ENCODE results near the gene FBXO33. TPM values are rescaled to one million over a fixed set of nuclear protein-coding genes. Genes with fewer than 3 reads are reported as not detected.

FBXO33 gene
- polyA plus RNA-seq, 3 donors, result 9.0 to 14.8 (median 14.1) TPM

- Histone ChIP-seq H3K79me2 (ENCODE audit: insufficient read depth, low read length) (no peaks in the 10 kb centered on the region), H3K4me2 (replicated peaks; ENCODE audit: extremely low read depth, low read length, poor library complexity, severe bottlenecking) (no peak overlapping the region), H3K36me3 (replicated peaks in 1 of 2; ENCODE audit: control insufficient read depth in 1 of 2, insufficient read depth in 2 of 2, low read length in 2 of 2) (no peaks in the 10 kb centered on the region)
These were observed 48.1 kb downstream of the FBXO33 start for GRCh38 chr14:39384177-39384576.

GRCh38 chr14:39383741-39384140 lies 48.5 kb downstream of the FBXO33 start:
- H3K4me3 Mint-ChIP-seq, result no peak overlapping the region
- H3K4me1 Mint-ChIP-seq, result no peaks in the 10 kb centered on the region
- no peaks in the 10 kb centered on the region for H3K9me3 ChIP-seq (replicated peaks in 1 of 2; ENCODE audit: control insufficient read depth in 1 of 2, insufficient read depth in 1 of 2, low read length in 2 of 2)

More at GRCh38 chr14:39384177-39384576, 48.1 kb downstream of the FBXO33 start:
- Histone ChIP-seq H3K9me3 (replicated peaks in 1 of 2; ENCODE audit: control insufficient read depth in 1 of 2, insufficient read depth in 1 of 2, low read length in 2 of 2) (no peaks in the 10 kb centered on the region), H3K27ac (ENCODE audit: low read depth in 1 of 2, low read length in 2 of 2) (no peak overlapping the region), H3K4me1 (ENCODE audit: control insufficient read depth in 1 of 2, insufficient read depth in 2 of 2, low read length in 2 of 2) (no peaks in the 10 kb centered on the region), H2AFZ (ENCODE audit: insufficient read depth, low read depth, low read length, poor library complexity, severe bottlenecking) (no peak overlapping the region), H4K20me1 (ENCODE audit: insufficient read depth, low read length) (no peaks in the 10 kb centered on the region), H3K4me3 (replicated peaks in 1 of 3; ENCODE audit: low read depth in 2 of 3, low read length in 3 of 3) (no peak overlapping the region), H3K9ac (ENCODE audit: insufficient read depth, low read length, poor library complexity, severe bottlenecking) (no peak overlapping the region), H3K27me3 (ENCODE audit: control insufficient read depth in 2 of 2, insufficient read depth in 2 of 2, low read length in 2 of 2) (no peaks in the 10 kb centered on the region)
- TF ChIP-seq CTCF (IDR thresholded peaks at IDR 0.05), result no peak
- peaks cover 9 to 14% of the 10 kb centered on the region in 2 donors for H3K36me3 Mint-ChIP-seq
- intact Hi-C loops (cut with micrococcal nuclease), result no loop called here
- H3K4me3 Mint-ChIP-seq, result no peak overlapping the region
- H3K4me1 Mint-ChIP-seq, result no peaks in the 10 kb centered on the region
- no peak for DNase-seq
- H3K27ac Mint-ChIP-seq, result no peak overlapping the region
- no CpG with 5 or more reads among the region's 4 CpGs for WGBS (ENCODE audit: insufficient coverage)
- H3K9me3 Mint-ChIP-seq, result no peaks in the 10 kb centered on the region
- H3K27me3 Mint-ChIP-seq (ENCODE audit: low read depth in 3 of 3), result no peaks in the 10 kb centered on the region

More at GRCh38 chr14:39383741-39384140, 48.5 kb downstream of the FBXO33 start:
- Histone ChIP-seq H3K27me3 (ENCODE audit: control insufficient read depth in 2 of 2, insufficient read depth in 2 of 2, low read length in 2 of 2) (no peaks in the 10 kb centered on the region), H3K27ac (ENCODE audit: low read depth in 1 of 2, low read length in 2 of 2) (no peak overlapping the region), H3K4me1 (ENCODE audit: control insufficient read depth in 1 of 2, insufficient read depth in 2 of 2, low read length in 2 of 2) (no peaks in the 10 kb centered on the region), H3K9ac (ENCODE audit: insufficient read depth, low read length, poor library complexity, severe bottlenecking) (no peak overlapping the region), H3K36me3 (replicated peaks in 1 of 2; ENCODE audit: control insufficient read depth in 1 of 2, insufficient read depth in 2 of 2, low read length in 2 of 2) (no peaks in the 10 kb centered on the region), H3K4me3 (replicated peaks in 1 of 3; ENCODE audit: low read depth in 2 of 3, low read length in 3 of 3) (no peak overlapping the region), H2AFZ (ENCODE audit: insufficient read depth, low read depth, low read length, poor library complexity, severe bottlenecking) (no peak overlapping the region), H3K79me2 (ENCODE audit: insufficient read depth, low read length) (no peaks in the 10 kb centered on the region), H3K4me2 (replicated peaks; ENCODE audit: extremely low read depth, low read length, poor library complexity, severe bottlenecking) (no peak overlapping the region), H4K20me1 (ENCODE audit: insufficient read depth, low read length) (no peaks in the 10 kb centered on the region)
- DNase-seq, result no peak
- H3K27ac Mint-ChIP-seq, result no peak overlapping the region
- WGBS (ENCODE audit: insufficient coverage), result 100% methylated on average over 1 of the region's 1 CpG
- TF ChIP-seq CTCF (IDR thresholded peaks at IDR 0.05), result no peak
- no peaks in the 10 kb centered on the region for H3K27me3 Mint-ChIP-seq (ENCODE audit: low read depth in 3 of 3)
- intact Hi-C loops (cut with micrococcal nuclease), result no loop called here
- H3K36me3 Mint-ChIP-seq, result peaks cover 5 to 12% of the 10 kb centered on the region in 2 donors
- H3K9me3 Mint-ChIP-seq, result no peaks in the 10 kb centered on the region
